NCI-H510A (cell line): Measurements from ENCODE around the gene PITPNM3.
"Not testable (repeated sequence)": the region's sequence is repeated elsewhere in the genome, so short reads cannot be mapped to it uniquely, and the experiment has no call there.

Experiments used
- DNase-seq: peaks from one replicate; lab custom pipeline; 2025; lab: John Stamatoyannopoulos, UW

The PITPNM3 gene

DNA sequence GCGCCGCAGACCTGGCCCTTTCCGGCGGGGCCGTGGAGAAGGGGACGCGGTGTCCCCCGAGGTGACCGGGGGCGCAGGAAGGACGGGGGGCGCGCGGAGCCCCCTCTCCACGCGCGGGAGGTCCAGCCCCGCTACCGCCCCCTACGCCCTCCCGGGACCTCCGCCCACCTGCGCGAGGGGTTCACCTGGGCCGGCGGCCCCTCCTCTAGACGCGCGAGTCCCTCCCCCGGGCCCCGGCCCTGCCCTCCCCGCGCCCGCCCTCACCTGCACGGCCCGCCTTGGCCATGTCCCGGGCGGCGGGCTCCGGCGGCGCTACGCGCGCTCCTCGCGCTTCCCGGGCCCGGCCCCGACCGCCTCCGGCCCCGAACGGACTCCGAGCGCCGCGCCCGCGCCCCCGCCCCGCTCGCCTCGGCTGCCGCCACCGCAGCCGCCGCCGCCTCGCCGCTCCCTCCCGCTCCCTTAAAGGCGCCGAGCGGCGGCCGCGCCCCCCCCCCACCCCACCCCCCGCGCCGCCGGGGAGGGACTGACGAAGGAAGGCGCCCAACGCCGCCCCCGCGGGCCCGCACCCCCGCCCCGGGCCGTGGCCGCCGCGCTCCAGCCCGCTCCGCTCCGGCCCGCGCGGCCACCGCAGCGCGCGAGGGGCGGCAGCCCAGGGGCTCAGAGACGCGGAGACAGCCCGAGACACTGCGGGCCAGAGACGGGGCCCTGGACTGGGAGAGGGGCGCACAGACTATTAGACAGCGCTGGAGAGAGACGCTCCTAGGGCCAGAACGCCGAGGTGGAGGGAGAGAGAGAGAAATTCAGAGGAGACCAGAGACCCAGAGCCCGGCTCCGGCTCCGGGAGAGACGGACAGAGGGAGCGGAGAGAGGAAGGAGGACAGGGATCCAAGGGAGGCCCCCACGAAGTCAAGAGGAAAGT lies at the start of gene PITPNM3:
TSS of gene PITPNM3 (minus strand) at position 435 of the 919 bp plus-strand sequence. CDS start at position 286, 149 bp downstream.
- peak; percentile 21 for DNase-seq

DNA sequence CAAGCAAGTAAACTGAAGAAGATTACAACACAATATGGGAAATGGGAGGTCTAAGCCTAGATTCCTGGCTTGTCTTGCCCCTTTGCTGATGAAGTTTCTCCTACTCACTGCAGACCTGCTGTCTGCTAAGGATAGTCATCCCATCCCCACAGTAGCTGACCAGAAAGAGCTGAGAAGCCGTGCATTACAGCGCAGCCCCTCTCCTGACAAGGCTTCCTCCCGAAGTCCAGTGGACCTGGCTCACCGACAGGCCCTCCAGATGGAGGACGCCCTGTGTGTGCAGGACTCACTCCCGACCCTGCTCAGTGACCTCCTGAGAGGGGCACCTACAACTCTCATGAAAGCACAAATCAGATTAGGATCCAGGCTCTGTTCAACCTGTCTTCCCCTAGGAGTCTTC lies 48.8 kb upstream of the PITPNM3 start:
- DNase-seq = no peak

DNA sequence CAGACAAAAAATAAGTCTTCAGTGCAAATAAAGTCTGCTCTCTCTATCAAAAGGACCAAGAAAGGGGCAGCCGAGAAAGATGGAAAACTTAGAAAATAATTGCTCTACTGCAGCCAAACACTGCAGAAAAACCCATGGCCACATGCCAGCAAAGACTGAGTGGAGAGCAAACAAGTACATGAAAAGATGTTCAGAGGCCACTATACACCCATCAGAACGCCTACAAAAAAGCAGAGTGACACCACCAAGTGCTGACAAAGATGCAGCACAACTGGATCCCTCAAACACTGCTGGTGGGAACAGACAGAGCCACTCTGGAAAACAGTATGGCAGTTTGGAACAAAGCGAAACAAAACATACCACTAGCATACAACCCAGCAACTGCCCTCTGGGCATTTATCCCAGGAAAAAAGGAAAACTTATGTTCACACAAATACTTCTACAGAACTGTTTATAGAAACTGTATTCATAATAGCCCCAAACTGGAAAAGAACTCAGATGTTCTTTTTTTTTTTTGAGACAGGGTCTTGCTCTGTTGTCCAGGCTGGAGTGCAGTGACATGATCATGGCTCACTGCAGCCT lies 47.5 kb upstream of the PITPNM3 start:
- no peak for DNase-seq

DNA sequence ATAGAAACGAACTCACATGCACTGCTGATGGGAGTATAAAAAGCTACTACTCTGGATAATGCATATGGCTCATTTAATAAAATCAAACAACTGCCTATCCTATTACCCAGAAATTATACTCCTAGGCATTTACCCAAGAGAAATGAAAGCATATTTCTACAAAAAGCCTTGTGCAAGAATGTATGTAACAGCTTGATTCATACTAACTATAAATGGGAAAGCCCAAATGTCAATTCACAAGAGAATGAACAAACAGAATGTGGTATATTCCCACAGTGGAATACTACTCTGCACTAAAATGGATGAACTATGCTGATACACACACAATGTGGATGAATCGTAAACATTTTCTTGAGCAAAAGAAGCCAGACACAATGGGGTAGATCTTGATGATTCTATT lies 45.8 kb upstream of the PITPNM3 start:
- DNase-seq = no peak

DNA sequence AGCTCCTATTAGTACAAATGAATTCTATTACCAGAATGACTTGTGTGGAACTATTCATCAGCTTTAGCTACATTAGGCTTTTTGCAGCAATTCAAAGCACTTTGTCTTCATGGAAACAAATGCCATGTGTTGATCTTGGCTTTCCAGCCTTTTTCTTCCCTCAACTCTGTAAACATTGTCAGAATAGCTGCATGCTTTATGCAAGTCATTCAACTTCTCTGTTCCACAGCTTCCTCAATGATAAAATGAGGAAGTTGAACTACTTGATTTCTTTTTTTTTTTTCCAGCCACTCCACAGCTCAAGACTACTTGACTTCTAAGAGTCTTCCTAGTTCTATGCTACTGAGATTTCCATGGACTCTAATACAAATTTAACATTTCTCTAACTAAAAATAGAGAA lies 43.0 kb upstream of the PITPNM3 start:
- DNase-seq = no peak

- DNase-seq = no peak
These were observed 41.4 kb upstream of the PITPNM3 start for GRCh38 chr17:6597727-6598126.

- no peak for DNase-seq
These were observed 40.6 kb upstream of the PITPNM3 start for GRCh38 chr17:6596941-6597340.

DNA sequence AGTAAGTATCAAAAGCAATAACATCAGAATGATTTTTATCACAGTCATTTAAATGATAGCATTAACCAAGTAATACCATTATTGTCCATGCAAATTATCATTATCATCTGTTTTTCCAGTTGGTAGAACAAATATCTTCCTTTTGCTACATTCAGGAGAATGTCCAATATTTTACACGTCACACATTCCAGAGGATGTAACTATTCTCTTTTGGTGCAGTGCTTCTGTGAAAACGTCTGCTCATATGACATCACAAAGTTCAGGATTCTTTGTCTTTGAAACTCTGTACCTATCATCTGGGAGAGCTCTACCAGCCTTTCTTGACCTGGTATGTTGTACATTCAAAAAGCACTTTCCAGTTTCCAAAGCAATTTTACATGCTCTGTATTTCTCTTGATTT lies 40.2 kb upstream of the PITPNM3 start:
- no peak for DNase-seq

- no peak for DNase-seq
These were observed 39.7 kb upstream of the PITPNM3 start for GRCh38 chr17:6596081-6596480.

DNA sequence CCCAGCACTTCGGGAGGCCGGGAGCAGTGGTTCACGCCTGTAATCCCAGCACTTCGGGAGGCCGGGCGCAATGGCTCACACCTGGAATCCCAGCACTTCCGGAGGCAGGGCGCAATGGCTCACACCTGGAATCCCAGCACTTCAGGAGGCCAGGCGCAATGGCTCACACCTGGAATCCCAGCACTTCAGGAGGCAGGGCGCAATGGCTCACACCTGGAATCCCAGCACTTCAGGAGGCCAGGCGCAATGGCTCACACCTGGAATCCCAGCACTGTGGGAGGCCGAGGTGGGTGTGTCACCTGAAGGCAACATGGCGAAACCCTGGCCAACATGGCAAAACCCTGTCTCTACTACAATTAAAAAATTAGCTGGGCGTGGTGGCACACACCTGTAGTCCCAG lies 37.0 kb upstream of the PITPNM3 start:
- not testable (repeated sequence) for DNase-seq

DNA sequence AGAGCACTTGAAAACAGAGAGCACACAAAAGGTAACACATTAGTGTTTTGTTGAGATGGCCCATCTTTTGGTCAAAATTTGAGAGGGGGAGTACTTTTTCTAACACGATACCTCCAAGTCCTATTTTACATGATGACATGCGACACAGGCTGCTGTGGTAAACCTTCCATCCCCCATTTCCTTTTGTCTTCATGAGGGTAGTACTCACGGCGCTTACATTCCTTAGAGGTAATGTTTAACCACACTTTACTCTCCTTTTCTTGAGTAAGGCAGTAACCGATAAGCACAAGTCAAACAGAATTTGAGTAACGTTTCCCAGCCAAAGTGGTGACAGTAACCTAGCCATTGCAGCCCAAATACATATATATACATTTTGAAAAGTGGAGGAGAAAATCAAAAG lies 35.8 kb upstream of the PITPNM3 start:
- DNase-seq = no peak

GRCh38 chr17:6591599-6592158 lies 35.3 kb upstream of the PITPNM3 start:
- DNase-seq = no peak

DNA sequence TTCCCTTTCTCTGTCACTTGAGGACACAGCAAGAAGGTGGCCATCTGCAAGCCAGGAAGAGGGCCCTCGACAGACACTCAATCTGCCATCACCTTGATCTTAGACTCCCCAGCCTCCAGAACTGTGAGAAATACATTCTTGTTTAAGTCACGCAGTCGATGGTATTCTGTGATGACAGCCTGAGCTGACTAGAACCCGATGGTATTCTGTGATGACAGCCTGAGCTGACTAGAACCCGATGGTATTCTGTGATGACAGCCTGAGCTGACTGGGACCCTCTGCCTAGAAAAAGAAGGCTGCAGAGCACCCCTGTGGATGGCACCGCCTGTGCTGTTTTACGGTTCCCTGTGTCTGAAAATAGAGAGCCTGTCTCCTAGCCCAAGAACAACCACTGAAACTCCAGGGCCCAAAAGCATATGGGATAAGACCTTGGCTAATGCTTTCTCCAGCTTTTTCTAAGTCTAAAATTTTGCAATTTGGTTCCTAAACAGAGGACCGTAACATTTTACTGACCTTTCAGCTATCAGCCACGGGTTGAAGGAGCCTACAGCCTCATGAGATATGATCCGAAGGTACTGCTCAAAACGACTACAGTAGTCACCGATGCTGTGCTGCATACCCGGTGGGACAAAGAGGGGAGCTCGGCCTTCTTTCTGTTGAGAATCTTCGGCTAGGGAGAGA lies 33.1 kb upstream of the PITPNM3 start:
- DNase-seq = no peak

DNA sequence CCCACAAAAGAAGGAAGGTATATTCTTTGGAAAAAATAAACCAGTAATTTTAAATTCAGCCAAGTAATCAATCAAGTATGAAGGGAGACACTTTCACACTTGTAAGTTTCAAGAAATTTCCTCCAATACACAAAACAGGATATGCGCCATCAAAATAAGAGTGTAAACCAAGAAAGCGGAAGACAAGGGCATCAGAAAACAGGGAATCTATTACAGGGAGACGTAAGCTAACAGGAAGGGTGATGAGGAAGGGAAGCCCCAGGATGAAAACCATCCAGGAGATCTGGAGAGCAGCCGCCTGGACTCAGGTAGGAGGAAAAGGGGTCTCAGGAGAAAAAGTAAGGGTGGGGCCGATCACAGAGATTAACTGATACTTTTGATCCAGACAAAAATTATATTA lies 31.8 kb upstream of the PITPNM3 start:
- DNase-seq = no peak

DNA sequence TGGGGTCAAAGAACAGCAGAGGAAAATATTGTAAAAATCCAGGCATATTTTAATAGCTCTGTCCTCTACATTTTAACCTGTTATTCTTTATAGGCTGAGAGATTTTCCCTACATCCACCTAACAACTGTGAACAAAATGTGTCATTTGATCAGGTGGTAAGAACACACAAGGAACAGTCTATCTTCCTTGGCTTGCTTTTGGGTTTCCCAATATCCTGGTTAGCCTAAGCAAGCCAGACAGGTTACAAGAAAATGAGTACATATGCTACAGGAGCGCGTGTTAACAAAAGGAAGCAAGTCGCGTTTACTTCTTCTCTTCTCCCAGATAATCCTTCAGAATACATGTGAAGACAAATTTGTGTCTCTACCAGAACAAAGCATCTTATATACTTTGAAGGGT lies 31.0 kb upstream of the PITPNM3 start:
- DNase-seq = no peak

GRCh38 chr17:6583411-6583810 lies 27.1 kb upstream of the PITPNM3 start:
- DNase-seq = no peak

GRCh38 chr17:6580625-6581024 lies 24.3 kb upstream of the PITPNM3 start:
- DNase-seq = no peak

GRCh38 chr17:6578491-6578890 lies 22.1 kb upstream of the PITPNM3 start:
- DNase-seq = no peak

DNA sequence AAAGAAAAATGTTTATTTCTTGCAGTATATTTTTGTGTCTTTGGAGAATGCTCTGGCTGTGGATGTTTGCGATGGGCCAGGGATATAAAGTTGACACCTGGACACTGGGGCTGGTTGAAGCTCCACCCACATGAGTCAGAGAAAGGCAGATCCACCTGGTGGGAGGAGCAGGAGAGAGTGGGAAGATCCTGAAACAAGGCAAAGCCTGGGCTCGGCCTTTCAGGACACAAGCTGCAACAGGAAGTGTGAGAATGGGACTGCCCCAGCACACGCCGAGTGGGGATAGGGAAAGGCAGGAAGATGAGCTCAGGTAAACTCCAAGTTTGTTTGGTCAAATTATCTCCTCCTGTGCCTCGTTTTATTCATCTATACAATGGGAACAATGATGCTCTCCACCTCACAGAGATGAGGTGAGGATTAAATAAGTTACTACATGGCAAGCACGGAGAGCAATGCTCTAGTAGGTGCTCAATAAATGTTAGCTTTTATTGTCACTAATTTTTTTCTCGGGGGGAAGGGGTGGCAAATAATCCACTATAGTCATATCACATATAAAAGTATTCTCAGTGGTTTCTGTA lies 21.4 kb upstream of the PITPNM3 start:
- DNase-seq = peak; percentile 3

DNA sequence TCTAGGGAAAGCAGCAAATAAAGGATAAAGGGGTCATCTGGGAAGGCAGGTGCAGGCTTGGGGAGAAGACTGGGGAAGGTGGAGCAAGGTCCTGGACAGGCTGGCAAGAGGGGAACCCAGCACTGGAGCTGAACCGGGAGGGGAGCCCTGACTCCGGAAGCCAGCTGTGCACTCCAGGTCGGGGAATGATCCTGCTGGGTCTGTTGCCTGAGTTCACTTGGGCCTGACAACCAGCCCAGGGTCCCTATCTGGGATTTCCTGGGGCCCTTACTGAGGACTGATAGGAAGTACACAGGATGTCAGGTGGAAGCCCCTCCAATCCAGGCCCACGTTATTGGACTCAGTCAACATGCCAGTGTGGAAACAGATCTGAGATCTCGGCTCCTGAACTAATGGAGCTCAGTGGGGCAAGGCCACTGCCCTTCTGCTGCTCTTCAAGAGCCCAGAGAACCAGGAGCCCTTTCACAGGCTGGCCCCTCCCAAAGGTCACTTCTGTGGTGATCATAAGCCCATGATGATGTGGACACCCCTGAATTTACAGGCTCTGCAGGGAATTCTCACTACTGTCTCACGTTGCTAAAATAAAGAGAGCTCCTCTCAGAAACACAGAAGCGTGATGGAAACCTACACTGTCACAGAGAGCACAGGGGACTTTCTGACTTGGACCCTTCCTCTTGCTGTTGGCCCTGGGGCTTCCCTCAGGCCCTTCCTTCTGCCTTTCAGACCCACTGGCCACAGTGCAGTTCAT lies 19.9 kb upstream of the PITPNM3 start:
- DNase-seq = no peak

- no peak for DNase-seq
These were observed 19.2 kb upstream of the PITPNM3 start for GRCh38 chr17:6575596-6575988.
